CD14-positive monocyte (primary cell): ENCODE results near the gene USHBP1. TPM values are rescaled to one million over a fixed set of nuclear protein-coding genes. Genes with fewer than 3 reads are reported as not detected.

Experiments used
- DNase-seq, 3 donors: peaks; one replicate each; pipeline ENCODE4 v3.0.0-alpha.2; 2011 to 2022
- H2AFZ ChIP-seq: 2 replicates; pipeline ENCODE4 v1.6.0; 2012; ENCODE audit warnings: mild to moderate bottlenecking, low read depth, low read length, inconsistent platforms; ENCODE audit not compliant: insufficient read depth, poor library complexity, severe bottlenecking
- H3K27ac ChIP-seq, 2 donors: 1 replicate in 1 of 2; 2 replicates in 1 of 2; pipeline ENCODE4 v1.5.1; 2012 to 2013; ENCODE audit warnings: low read length in 2 of 2, control low read depth in 1 of 2, inconsistent platforms in 1 of 2, low read depth in 1 of 2, mild to moderate bottlenecking in 1 of 2
- H3K27me3 ChIP-seq, 2 donors: one replicate each; pipeline versions ENCODE4 v1.6.0 to v1.6.1; 2011 to 2013; ENCODE audit warnings: low read length in 2 of 2; ENCODE audit not compliant: control insufficient read depth in 2 of 2, insufficient read depth in 2 of 2
- H3K36me3 ChIP-seq, 2 donors: replicated peaks in 1 of 2; 1 replicate in 1 of 2; 2 replicates in 1 of 2; pipeline versions ENCODE4 v1.5.1 to v1.6.1; 2012 to 2013; ENCODE audit warnings: low read length in 2 of 2, control low read depth in 1 of 2, inconsistent platforms in 1 of 2, mild to moderate bottlenecking in 1 of 2; ENCODE audit not compliant: insufficient read depth in 2 of 2, control insufficient read depth in 1 of 2
- H3K4me1 ChIP-seq, 2 donors: 1 replicate in 1 of 2; 2 replicates in 1 of 2; pipeline versions ENCODE4 v1.5.1 to v1.6.1; 2012 to 2013; ENCODE audit warnings: low read length in 2 of 2, control low read depth in 1 of 2, inconsistent platforms in 1 of 2, mild to moderate bottlenecking in 1 of 2, moderate library complexity in 1 of 2; ENCODE audit not compliant: insufficient read depth in 2 of 2, control insufficient read depth in 1 of 2
- H3K4me2 ChIP-seq: replicated peaks from 2 replicates; pipeline ENCODE3; 2012; ENCODE audit warnings: low read length, moderate library complexity, mild to moderate bottlenecking; ENCODE audit not compliant: poor library complexity, severe bottlenecking; ENCODE audit errors: extremely low read depth
- H3K4me3 ChIP-seq, 3 experiments: fragments of 200-600 bp in 1 of 3; sonication (generic) in 1 of 3; replicated peaks in 1 of 3; 1 replicate in 2 of 3; 2 replicates in 1 of 3; pipeline ENCODE4 v1.5.1; 2011 to 2013; ENCODE audit warnings: low read length in 3 of 3, mild to moderate bottlenecking in 3 of 3, control low read depth in 2 of 3, low read depth in 2 of 3, inconsistent platforms in 1 of 3, moderate library complexity in 1 of 3
- H3K79me2 ChIP-seq: 2 replicates; pipeline ENCODE4 v1.6.0; 2012; ENCODE audit warnings: mild to moderate bottlenecking, control low read depth, inconsistent platforms, low read length, moderate library complexity; ENCODE audit not compliant: insufficient read depth
- H3K9ac ChIP-seq: 2 replicates; pipeline ENCODE4 v1.6.0; 2017; ENCODE audit warnings: low read length, mild to moderate bottlenecking; ENCODE audit not compliant: insufficient read depth, poor library complexity, severe bottlenecking
- H3K9me3 ChIP-seq, 2 donors: replicated peaks in 1 of 2; 1 replicate in 1 of 2; 2 replicates in 1 of 2; pipeline versions ENCODE4 v1.5.1 to v1.6.1; 2012 to 2013; ENCODE audit warnings: low read length in 2 of 2, control low read depth in 1 of 2; ENCODE audit not compliant: control insufficient read depth in 1 of 2, insufficient read depth in 1 of 2
- H4K20me1 ChIP-seq: 2 replicates; pipeline ENCODE4 v1.6.0; 2012; ENCODE audit warnings: mild to moderate bottlenecking, low read length, control low read depth, moderate library complexity; ENCODE audit not compliant: insufficient read depth
- H3K27ac Mint-ChIP-seq, 7 donors: one replicate each; pipeline ENCODE4 v1.8.0; 2020; ENCODE audit warnings: mild to moderate bottlenecking in 7 of 7, mixed read lengths in 7 of 7, moderate library complexity in 6 of 7, inconsistent platforms in 2 of 7
- H3K27me3 Mint-ChIP-seq, 3 donors: one replicate each; pipeline ENCODE4 v1.8.0; 2021 to 2022; ENCODE audit warnings: low read depth in 3 of 3, mild to moderate bottlenecking in 3 of 3, mixed read lengths in 3 of 3, moderate library complexity in 3 of 3, inconsistent platforms in 1 of 3
- H3K36me3 Mint-ChIP-seq, 2 donors: one replicate each; pipeline ENCODE4 v1.8.0; 2020; ENCODE audit warnings: mixed read lengths in 2 of 2, inconsistent platforms in 1 of 2, mild to moderate bottlenecking in 1 of 2
- H3K4me1 Mint-ChIP-seq: one replicate; pipeline ENCODE4 v1.8.0; 2020; ENCODE audit warnings: mild to moderate bottlenecking, mixed read lengths
- H3K4me3 Mint-ChIP-seq, 2 donors: one replicate each; pipeline ENCODE4 v1.8.0; 2020; ENCODE audit warnings: mild to moderate bottlenecking in 2 of 2, mixed read lengths in 2 of 2, moderate library complexity in 1 of 2
- H3K9me3 Mint-ChIP-seq, 7 donors: one replicate each; pipeline ENCODE4 v1.8.0; 2020 to 2022; ENCODE audit warnings: mixed read lengths in 7 of 7, mild to moderate bottlenecking in 6 of 7, moderate library complexity in 6 of 7, inconsistent platforms in 2 of 7
- WGBS: methylation state at CpG from one replicate; pipeline ENCODE4 v1.1.5; 2013; ENCODE audit warnings: missing lambda C conversion rate; ENCODE audit not compliant: insufficient coverage; 5-methylcytosine and 5-hydroxymethylcytosine counted together
- intact Hi-C, 2 donors: fragments of 100-400 bp; cut with micrococcal nuclease; formaldehyde crosslinking; loops; one replicate each; pipeline versions ENCODE4 v1.15.0 to v1.15.1; 2023
- polyA plus RNA-seq, 3 donors: library from polyadenylated mRNA; depleted of rRNA in 1 of 3; unstranded in 2 of 3; stranded (reverse) in 1 of 3; fragments of 300-500 nt in 2 of 3; fragments of >200 nt in 1 of 3; fragmentation: Illumina TruSeq in 2 of 3; gene quantifications; 1 replicate in 2 of 3; 2 replicates in 1 of 3; pipeline ENCODE4 v1.2.3, GENCODE V29; 2012 to 2021
- TF ChIP-seq, protein P1 (sequence below): fragments of 200-600 bp; IDR thresholded peaks from one replicate; pipeline ENCODE4 v1.8.0; 2022; ENCODE audit warnings: antibody characterized with exemption, mild to moderate bottlenecking

The USHBP1 gene
- polyA plus RNA-seq, 3 donors, result not detected

DNA sequence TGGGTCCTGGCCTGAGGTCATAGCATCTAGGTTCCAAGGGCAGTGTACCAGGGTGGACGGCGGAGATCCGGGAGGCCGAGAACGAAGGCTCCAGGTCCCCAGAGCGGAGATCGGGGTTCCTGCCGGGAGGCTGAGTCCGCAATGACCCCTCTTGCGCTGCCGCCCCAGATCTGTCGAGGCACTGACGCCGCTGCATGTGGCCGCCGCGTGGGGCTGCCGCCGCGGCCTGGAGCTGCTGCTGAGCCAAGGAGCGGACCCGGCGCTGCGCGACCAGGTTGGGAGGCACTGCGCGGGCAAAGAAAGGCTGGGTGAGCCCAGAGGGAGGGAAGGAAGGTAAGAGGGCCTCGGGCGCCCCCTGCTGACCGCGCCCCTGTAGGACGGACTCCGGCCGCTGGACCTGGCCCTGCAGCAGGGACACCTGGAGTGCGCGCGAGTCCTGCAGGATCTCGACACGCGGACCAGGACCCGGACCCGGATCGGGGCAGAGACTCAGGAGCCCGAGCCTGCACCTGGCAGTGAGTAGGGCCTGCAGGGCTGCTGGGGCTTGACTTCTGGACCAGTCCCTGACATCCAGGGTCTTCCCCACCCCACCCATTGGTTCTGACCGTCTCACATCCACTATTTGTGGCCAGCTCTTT lies 18.1 kb upstream of the USHBP1 start:
- TF ChIP-seq, protein P1, sequence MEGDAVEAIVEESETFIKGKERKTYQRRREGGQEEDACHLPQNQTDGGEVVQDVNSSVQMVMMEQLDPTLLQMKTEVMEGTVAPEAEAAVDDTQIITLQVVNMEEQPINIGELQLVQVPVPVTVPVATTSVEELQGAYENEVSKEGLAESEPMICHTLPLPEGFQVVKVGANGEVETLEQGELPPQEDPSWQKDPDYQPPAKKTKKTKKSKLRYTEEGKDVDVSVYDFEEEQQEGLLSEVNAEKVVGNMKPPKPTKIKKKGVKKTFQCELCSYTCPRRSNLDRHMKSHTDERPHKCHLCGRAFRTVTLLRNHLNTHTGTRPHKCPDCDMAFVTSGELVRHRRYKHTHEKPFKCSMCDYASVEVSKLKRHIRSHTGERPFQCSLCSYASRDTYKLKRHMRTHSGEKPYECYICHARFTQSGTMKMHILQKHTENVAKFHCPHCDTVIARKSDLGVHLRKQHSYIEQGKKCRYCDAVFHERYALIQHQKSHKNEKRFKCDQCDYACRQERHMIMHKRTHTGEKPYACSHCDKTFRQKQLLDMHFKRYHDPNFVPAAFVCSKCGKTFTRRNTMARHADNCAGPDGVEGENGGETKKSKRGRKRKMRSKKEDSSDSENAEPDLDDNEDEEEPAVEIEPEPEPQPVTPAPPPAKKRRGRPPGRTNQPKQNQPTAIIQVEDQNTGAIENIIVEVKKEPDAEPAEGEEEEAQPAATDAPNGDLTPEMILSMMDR, result peak; percentile 96
- H4K20me1 ChIP-seq, result peaks cover 4% of the 10 kb centered on the region
- WGBS, result 2% methylated on average over 44 of the region's 45 CpGs

DNA sequence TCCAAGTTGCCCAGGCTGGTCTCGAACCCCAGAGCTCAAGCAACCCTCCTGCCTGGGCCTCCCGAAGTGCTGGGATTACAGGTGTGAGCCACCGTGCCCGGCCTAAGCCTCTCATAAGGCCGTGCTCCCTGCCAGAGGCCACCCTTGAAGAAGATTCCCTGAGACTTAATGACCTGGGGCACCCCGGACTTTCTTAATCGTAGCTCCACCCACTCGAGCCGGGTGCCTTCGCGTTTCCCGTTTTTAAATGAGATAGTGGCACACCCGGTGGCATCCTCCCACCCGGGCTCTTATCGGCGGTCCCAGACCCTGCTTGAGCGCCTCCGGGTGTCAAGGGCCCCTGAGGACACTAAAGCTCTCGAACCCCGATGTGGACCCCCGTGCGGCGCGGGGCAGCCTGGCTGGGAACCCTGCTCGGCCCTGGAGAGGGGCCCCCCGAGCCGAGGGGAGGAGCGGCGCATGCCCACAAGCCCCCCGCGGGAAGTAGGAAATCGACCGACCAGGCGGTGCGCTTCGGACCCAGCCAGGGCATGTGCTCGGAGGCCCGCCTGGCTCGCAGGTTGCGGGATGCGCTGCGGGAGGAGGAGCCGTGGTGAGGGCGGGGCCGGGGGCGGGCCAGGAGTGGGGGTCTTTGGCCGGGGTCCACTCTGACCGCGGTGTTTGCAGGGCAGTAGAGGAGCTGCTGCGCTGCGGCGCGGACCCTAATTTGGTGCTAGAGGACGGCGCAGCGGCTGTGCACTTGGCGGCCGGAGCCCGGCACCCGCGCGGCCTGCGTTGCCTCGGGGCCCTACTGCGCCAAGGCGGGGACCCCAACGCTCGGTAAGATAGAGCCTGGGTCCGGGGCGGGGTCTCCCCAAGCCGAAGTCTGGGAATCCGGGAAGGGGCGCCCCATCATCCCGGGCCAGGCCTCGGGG lies 17.1 kb upstream of the USHBP1 start, which contains the start of gene ANKLE1:
Gene ANKLE1, plus strand, starts transcription at position 511 of the 914 bp plus-strand sequence. Its CDS starts 20 bp downstream, at position 531.
- peaks cover 19 to 49% of the 10 kb centered on the region in 2 donors for H3K36me3 Mint-ChIP-seq
- Histone ChIP-seq H3K9me3 (no peaks in the 10 kb centered on the region), H3K4me3 (peak within 1 kb of the TSS; percentile 53 to 81 (median 58)), H4K20me1 (peaks cover 4% of the 10 kb centered on the region), H3K27me3 (no peaks in the 10 kb centered on the region), H3K4me1 (peaks cover 26 to 27% of the 10 kb centered on the region in 2 donors), H2AFZ (peak within 1 kb of the TSS; percentile 85), H3K79me2 (no peaks in the 10 kb centered on the region), H3K36me3 (peaks cover 16 to 51% of the 10 kb centered on the region in 2 donors), H3K27ac (peak within 1 kb of the TSS; percentile 14 to 24), H3K4me2 (peak within 1 kb of the TSS; percentile 82), H3K9ac (peak within 1 kb of the TSS; percentile 61)
- intact Hi-C loops, result loop anchor here (2.0 to 5.0 kb wide), 2 partner anchors 23 to 74 kb away; no protein-coding TSS in a partner anchor
- H3K27ac Mint-ChIP-seq, result peak within 1 kb of the TSS; percentile 50 to 85 (median 66)
- TF ChIP-seq, protein P1, result no peak
- H3K9me3 Mint-ChIP-seq, result no peaks in the 10 kb centered on the region
- H3K4me3 Mint-ChIP-seq, result peak within 1 kb of the TSS; percentile 81 to 91
- peaks cover 0 to 2% (median 0%) of the 10 kb centered on the region in 3 donors for H3K27me3 Mint-ChIP-seq
- H3K4me1 Mint-ChIP-seq, result peaks cover 19% of the 10 kb centered on the region
- peak; percentile 70 to 87 (median 79) for DNase-seq
- 5% methylated on average over 73 of the region's 75 CpGs for WGBS

More for the DNA sequence above, 18.1 kb upstream of the USHBP1 start:
- Histone ChIP-seq H3K36me3 (peaks cover 8 to 42% of the 10 kb centered on the region in 2 donors), H3K27ac (no peak overlapping the region), H3K4me3 (peak overlapping the region; percentile 53 to 81 (median 58)), H3K79me2 (no peaks in the 10 kb centered on the region), H2AFZ (peak overlapping the region; percentile 85), H3K4me2 (peak overlapping the region; percentile 82), H3K27me3 (no peaks in the 10 kb centered on the region), H3K4me1 (peaks cover 26 to 27% of the 10 kb centered on the region in 2 donors), H3K9ac (peak overlapping the region; percentile 61), H3K9me3 (no peaks in the 10 kb centered on the region)
- Mint-ChIP-seq H3K36me3 (peaks cover 12 to 41% of the 10 kb centered on the region in 2 donors), H3K27ac (peak overlapping the region in 3 of 7 donors; percentile 33 to 75 (median 53)), H3K4me3 (peak overlapping the region; percentile 81 to 91), H3K27me3 (peaks cover 0 to 2% (median 0%) of the 10 kb centered on the region in 3 donors), H3K9me3 (no peaks in the 10 kb centered on the region), H3K4me1 (peaks cover 19% of the 10 kb centered on the region)
- peak; percentile 76 to 83 (median 80) for DNase-seq
- intact Hi-C loops, result loop anchor here (2.0 to 5.0 kb wide), 2 partner anchors 24 to 75 kb away; no protein-coding TSS in a partner anchor
